GM12878 (cell line): ENCODE measurements around the gene MTMR3. TPM values are rescaled to one million over a fixed set of nuclear protein-coding genes. Genes with fewer than 3 reads are reported as not detected.

Experiments used
- ATAC-seq: fragments of 200-7000 bp; cut with Tn5 transposase; 3 replicates; pipeline ENCODE4 v1.9.1; 2020; ENCODE audit warnings: mild to moderate bottlenecking, moderate library complexity
- BruUV-seq: library from RNA; stranded (reverse); fragments of 400-500 nt; replicated peaks from 2 replicates; lab custom pipeline; 2021; lab: Mats Ljungman, UMichigan
- CTCF ChIA-PET: fragments of 300-600 bp; sonication (Branson Sonifier 250); formaldehyde crosslinking; extraction: SDS; loops from one replicate; lab custom pipeline; 2021; ENCODE audit warnings: inconsistent platforms; lab: Yijun Ruan, JAX
- POLR2A ChIA-PET: fragments of 350-600 bp; formaldehyde crosslinking; extraction: SDS; loops from one replicate; lab custom pipeline; 2021; ENCODE audit warnings: inconsistent platforms; lab: Charles Lee
- RAD21 ChIA-PET: fragments of 300-600 bp; sonication (Branson Sonifier 250); formaldehyde crosslinking; loops from one replicate; lab custom pipeline; 2023; ENCODE audit warnings: antibody characterized with exemption; ENCODE audit not compliant: unreplicated experiment; lab: Charles Lee
- SMC1A ChIA-PET: fragments of 300-600 bp; sonication (Branson Sonifier 250); formaldehyde crosslinking; loops from one replicate; lab custom pipeline; 2023; ENCODE audit not compliant: unreplicated experiment, uncharacterized antibody; lab: Charles Lee
- DNase-seq: peaks from one replicate; pipeline ENCODE4 v3.0.0-alpha.2; 2011; ENCODE audit warnings: low read depth, low spot score
- FAIRE-seq: peaks from 3 replicates; lab custom pipeline; 2011; peaks lifted over from hg19 to GRCh38; lab: Jason Lieb, UNC
- H2AFZ ChIP-seq: 2 replicates; pipeline ENCODE4 v1.6.0; 2011; ENCODE audit warnings: low read depth, low read length, control low read depth; ENCODE audit not compliant: control insufficient read depth
- H3K27ac ChIP-seq: 2 replicates; pipeline ENCODE4 v1.5.1; 2011; ENCODE audit warnings: control low read depth; ENCODE audit not compliant: control insufficient read depth, insufficient read depth
- H3K27me3 ChIP-seq, 2 experiments: replicated peaks in 1 of 2; 2 replicates each; pipeline versions ENCODE4 v1.6.0 to v1.6.1; 2011; ENCODE audit warnings: low read length in 1 of 2; ENCODE audit not compliant: control insufficient read depth in 2 of 2, insufficient read depth in 2 of 2
- H3K36me3 ChIP-seq, 2 experiments: 2 replicates each; pipeline ENCODE4 v1.5.1; 2011; ENCODE audit warnings: low read length in 1 of 2; ENCODE audit not compliant: control insufficient read depth in 2 of 2, insufficient read depth in 2 of 2
- H3K4me1 ChIP-seq: 2 replicates; pipeline ENCODE4 v1.6.1; 2011; ENCODE audit warnings: mild to moderate bottlenecking, low read length, moderate library complexity, mixed read lengths; ENCODE audit not compliant: control insufficient read depth, insufficient read depth
- H3K4me2 ChIP-seq: 2 replicates; pipeline ENCODE4 v1.6.0; 2011; ENCODE audit warnings: control low read depth; ENCODE audit not compliant: control insufficient read depth, insufficient read depth
- H3K4me3 ChIP-seq: fragments of 200-600 bp; sonication (generic); 2 replicates; pipeline ENCODE4 v1.5.1; 2016
- H3K79me2 ChIP-seq: 2 replicates; pipeline ENCODE4 v1.6.0; 2011; ENCODE audit warnings: low read length; ENCODE audit not compliant: control insufficient read depth, insufficient read depth
- H3K9ac ChIP-seq: 2 replicates; pipeline ENCODE4 v1.8.0; 2011; ENCODE audit warnings: low read length, control low read depth, mixed read lengths; ENCODE audit not compliant: control insufficient read depth, insufficient read depth
- H3K9me3 ChIP-seq: replicated peaks from 3 replicates; pipeline ENCODE4 v1.5.1; 2011; ENCODE audit warnings: mild to moderate bottlenecking, low read length; ENCODE audit not compliant: control insufficient read depth, insufficient read depth
- H4K20me1 ChIP-seq: 2 replicates; pipeline ENCODE4 v1.6.0; 2011; ENCODE audit not compliant: control insufficient read depth, insufficient read depth
- CREM ChIP-seq: IDR thresholded peaks from 2 replicates; pipeline ENCODE4 v1.6.1; 2014; ENCODE audit warnings: antibody characterized with exemption, low read depth
- EED ChIP-seq: sonication (generic); IDR thresholded peaks from 2 replicates; pipeline ENCODE4 v1.6.1; 2016; ENCODE audit warnings: antibody characterized with exemption, low read depth
- FOS ChIP-seq: IDR thresholded peaks from 3 replicates; pipeline ENCODE4 v1.6.1; 2011; ENCODE audit warnings: borderline replicate concordance; ENCODE audit not compliant: insufficient read length; ENCODE audit errors: extremely low read depth
- HDAC6 ChIP-seq: fragments of 200-600 bp; sonication (generic); IDR thresholded peaks from one replicate; pipeline ENCODE4 v1.8.0; 2017; ENCODE audit warnings: antibody characterized with exemption; ENCODE audit not compliant: unreplicated experiment
- PML ChIP-seq: IDR thresholded peaks from 2 replicates; pipeline ENCODE4 v1.6.1; 2012; ENCODE audit warnings: low read length, inconsistent platforms
- RELA ChIP-seq: fragments of 450-650 bp; IDR thresholded peaks from 2 replicates; pipeline ENCODE4 v1.8.0; 2014; ENCODE audit warnings: borderline replicate concordance; ENCODE audit not compliant: partially characterized antibody
- YY1 ChIP-seq: IDR thresholded peaks from 2 replicates; pipeline ENCODE4 v1.6.1; 2011; ENCODE audit warnings: low read depth, mild to moderate bottlenecking, low read length
- ZNF274 ChIP-seq: IDR thresholded peaks from one replicate; pipeline ENCODE4 v1.8.0; 2011; ENCODE audit not compliant: insufficient read length, insufficient read depth
- ZSCAN29 ChIP-seq: fragments of 450-650 bp; IDR thresholded peaks from 2 replicates; pipeline ENCODE4 v1.6.1; 2017; ENCODE audit warnings: mild to moderate bottlenecking, moderate library complexity
- whole genome bisulfite sequencing: methylation state at CpG from one replicate; pipeline ENCODE4 v1.1.6; 2016; ENCODE audit warnings: low lambda C conversion rate; ENCODE audit not compliant: insufficient replicate concordance, insufficient coverage; ENCODE audit errors: missing lambda C conversion rate; 5-methylcytosine and 5-hydroxymethylcytosine counted together
- in situ Hi-C: fragments of 300-500 bp; cut with MboI; formaldehyde crosslinking; loops from 9 replicates; pipeline ENCODE4 v1.14.3; 2018; ENCODE audit warnings: mixed read lengths
- intact Hi-C: fragments of 100-400 bp; cut with micrococcal nuclease; formaldehyde crosslinking; loops from one replicate; pipeline ENCODE4 v1.14.2; 2022; ENCODE audit not compliant: unreplicated experiment
- polyA plus RNA-seq, 11 experiments: library from polyadenylated mRNA; depleted of rRNA in 4 of 11; unstranded in 6 of 11; stranded (reverse) in 5 of 11; fragments of >200 nt; fragmentation: Nextera tagmentation in 4 of 11; fragmentation: Illumina TruSeq in 1 of 11; extraction: Ambion mirVana in 4 of 11; extraction: Trizol in 1 of 11; gene quantifications; 1 replicate in 1 of 11; 2 replicates in 10 of 11; pipeline versions ENCODE4 v1.2.1 to v1.2.3, GENCODE V29; 2011 to 2016; ENCODE audit warnings: inconsistent platforms in 2 of 11, missing spikeins in 2 of 11, low read depth in 1 of 11
- total RNA-seq, 4 experiments: library from RNA; depleted of rRNA in 3 of 4; stranded (reverse); fragments of >200 nt in 3 of 4; fragmentation: Illumina TruSeq in 1 of 4; extraction: Trizol in 1 of 4; gene quantifications; 2 replicates each; pipeline versions ENCODE4 v1.2.1 to v1.2.3, GENCODE V29; 2013 to 2021
- TF ChIP-seq, protein P1 (sequence below): fragments of 450-650 bp; IDR thresholded peaks from 2 replicates; pipeline ENCODE4 v1.6.1; 2016; ENCODE audit warnings: mild to moderate bottlenecking
- TF ChIP-seq, protein P2 (sequence below): fragments of 450-650 bp; IDR thresholded peaks from 2 replicates; pipeline ENCODE4 v1.6.1; 2017; ENCODE audit warnings: borderline replicate concordance

MTMR3 gene
- total and polyA plus RNA-seq, 10 of the 15 experiments (the other 5 are each of a cell fraction or from before 2014, with no cell fraction given), result 1.4 to 23.7 (median 10.6) TPM

DNA sequence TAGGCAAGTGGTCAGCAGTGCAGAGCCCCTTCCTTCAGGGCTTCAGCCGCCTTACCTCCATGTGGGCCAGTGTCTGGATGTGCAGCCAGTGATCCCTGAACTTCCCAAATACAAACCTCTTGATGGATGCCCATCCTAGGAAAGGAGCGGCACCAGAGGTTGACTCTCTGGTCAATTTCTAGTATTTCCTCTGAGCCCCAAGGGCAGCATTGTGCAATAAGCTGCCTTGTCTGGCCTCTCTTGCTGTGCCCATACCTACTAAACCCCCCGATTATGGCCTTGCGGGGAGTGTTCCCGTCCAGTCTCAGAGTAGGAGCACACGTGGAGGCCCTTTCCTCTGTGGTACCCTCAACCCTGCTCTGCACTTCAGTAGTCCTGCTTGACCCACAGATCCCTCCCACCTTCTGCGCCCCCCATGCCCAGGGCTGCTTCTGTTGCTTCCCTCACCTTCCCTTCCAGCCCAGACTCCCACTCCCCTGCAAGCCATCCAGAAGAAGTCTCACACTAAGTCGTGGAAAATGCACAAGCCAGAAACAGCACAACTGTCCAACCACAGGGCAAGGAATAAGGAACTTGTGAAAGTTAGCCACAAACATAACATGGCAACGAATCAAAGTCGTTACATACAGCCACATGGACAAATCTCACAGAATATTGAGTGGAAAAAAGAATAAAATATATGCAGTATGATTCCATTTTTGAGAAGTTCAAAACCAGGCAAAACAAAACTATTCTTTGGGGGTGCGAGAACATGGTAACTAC is 157.7 kb downstream of the MTMR3 start:
- no peak overlapping the region for H3K27ac ChIP-seq
- no peaks in the 10 kb centered on the region for H3K36me3 ChIP-seq
- H3K4me2 ChIP-seq, result no peak overlapping the region
- H2AFZ ChIP-seq, result no peak overlapping the region
- SMC1A ChIA-PET, result no interaction called here
- H3K4me1 ChIP-seq, result no peaks in the 10 kb centered on the region
- TF ChIP-seq YY1, result no peak
- no peak for TF ChIP-seq ZNF274
- TF ChIP-seq, protein P1, sequence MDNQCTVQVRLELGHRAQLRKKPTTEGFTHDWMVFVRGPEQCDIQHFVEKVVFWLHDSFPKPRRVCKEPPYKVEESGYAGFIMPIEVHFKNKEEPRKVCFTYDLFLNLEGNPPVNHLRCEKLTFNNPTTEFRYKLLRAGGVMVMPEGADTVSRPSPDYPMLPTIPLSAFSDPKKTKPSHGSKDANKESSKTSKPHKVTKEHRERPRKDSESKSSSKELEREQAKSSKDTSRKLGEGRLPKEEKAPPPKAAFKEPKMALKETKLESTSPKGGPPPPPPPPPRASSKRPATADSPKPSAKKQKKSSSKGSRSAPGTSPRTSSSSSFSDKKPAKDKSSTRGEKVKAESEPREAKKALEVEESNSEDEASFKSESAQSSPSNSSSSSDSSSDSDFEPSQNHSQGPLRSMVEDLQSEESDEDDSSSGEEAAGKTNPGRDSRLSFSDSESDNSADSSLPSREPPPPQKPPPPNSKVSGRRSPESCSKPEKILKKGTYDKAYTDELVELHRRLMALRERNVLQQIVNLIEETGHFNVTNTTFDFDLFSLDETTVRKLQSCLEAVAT, result no peak
- no peak for TF ChIP-seq PML
- no peak for TF ChIP-seq ZSCAN29
- TF ChIP-seq, protein P2, sequence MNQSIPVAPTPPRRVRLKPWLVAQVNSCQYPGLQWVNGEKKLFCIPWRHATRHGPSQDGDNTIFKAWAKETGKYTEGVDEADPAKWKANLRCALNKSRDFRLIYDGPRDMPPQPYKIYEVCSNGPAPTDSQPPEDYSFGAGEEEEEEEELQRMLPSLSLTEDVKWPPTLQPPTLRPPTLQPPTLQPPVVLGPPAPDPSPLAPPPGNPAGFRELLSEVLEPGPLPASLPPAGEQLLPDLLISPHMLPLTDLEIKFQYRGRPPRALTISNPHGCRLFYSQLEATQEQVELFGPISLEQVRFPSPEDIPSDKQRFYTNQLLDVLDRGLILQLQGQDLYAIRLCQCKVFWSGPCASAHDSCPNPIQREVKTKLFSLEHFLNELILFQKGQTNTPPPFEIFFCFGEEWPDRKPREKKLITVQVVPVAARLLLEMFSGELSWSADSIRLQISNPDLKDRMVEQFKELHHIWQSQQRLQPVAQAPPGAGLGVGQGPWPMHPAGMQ, result no peak
- TF ChIP-seq CREM, result no peak
- TF ChIP-seq HDAC6, result no peak
- TF ChIP-seq FOS, result no peak
- TF ChIP-seq RELA, result no peak
- no peak for TF ChIP-seq EED
- DNase-seq (no peak), ATAC-seq (no peak), FAIRE-seq (no peak)
- intact Hi-C loops (no loop called here), in situ Hi-C loops (no loop called here)
- H3K9me3 ChIP-seq, result no peaks in the 10 kb centered on the region
- CTCF ChIA-PET, result no interaction called here
- no peak overlapping the region for H3K9ac ChIP-seq
- no peak overlapping the region for H3K4me3 ChIP-seq
- no peaks in the 10 kb centered on the region for H3K79me2 ChIP-seq
- RAD21 ChIA-PET, result no interaction called here
- H4K20me1 ChIP-seq, result no peaks in the 10 kb centered on the region
- 60% methylated on average over 11 of the region's 11 CpGs for WGBS
- POLR2A ChIA-PET, result no interaction called here
- no TSS peak for BruUV-seq
- H3K27me3 ChIP-seq, result no peaks in the 10 kb centered on the region
